H1 (cell line): ENCODE results near the gene AGPAT4. TPM values are rescaled to one million over a fixed set of nuclear protein-coding genes. Genes with fewer than 3 reads are reported as not detected.

Source experiments
- ATF2 ChIP-seq: IDR thresholded peaks from 2 replicates; pipeline ENCODE4 v1.6.1; 2012; ENCODE audit warnings: low read length, inconsistent platforms
- CHD1 ChIP-seq: IDR thresholded peaks from 2 replicates; pipeline ENCODE4 v1.6.1; 2012; ENCODE audit warnings: low read depth, low read length, improper control_type of control experiment
- CHD2 ChIP-seq: IDR thresholded peaks from 2 replicates; pipeline ENCODE4 v1.6.1; 2012; ENCODE audit warnings: low read length, improper control_type of control experiment
- CHD7 ChIP-seq: fragments of 300-600 bp; sonication (generic); IDR thresholded peaks from 2 replicates; pipeline ENCODE4 v1.7.1; 2012; ENCODE audit warnings: low read length, moderate library complexity, mild to moderate bottlenecking, inconsistent platforms; ENCODE audit not compliant: insufficient replicate concordance
- KDM4A ChIP-seq: IDR thresholded peaks from one replicate; pipeline ENCODE4 v1.7.1; 2012; ENCODE audit warnings: low read depth, mild to moderate bottlenecking, moderate library complexity, low read length, inconsistent platforms; ENCODE audit not compliant: severe bottlenecking
- MAFK ChIP-seq: IDR thresholded peaks from 2 replicates; pipeline ENCODE4 v1.6.1; 2012; ENCODE audit warnings: low read depth, mild to moderate bottlenecking, improper control_type of control experiment, low read length
- RNF2 ChIP-seq: fragments of 200-900, 300-1000 bp; sonication (generic); IDR thresholded peaks from 2 replicates; pipeline ENCODE4 v1.7.1; 2016; ENCODE audit warnings: borderline replicate concordance, low read depth, mild to moderate bottlenecking, antibody characterized with exemption, low read length; ENCODE audit not compliant: poor library complexity, severe bottlenecking; ENCODE audit errors: missing control alignments
- polyA plus RNA-seq, 7 experiments: library from polyadenylated mRNA; depleted of rRNA in 3 of 7; stranded (reverse) in 5 of 7; unstranded in 2 of 7; fragments of >200 nt in 5 of 7; fragments of 200-250 nt in 2 of 7; gene quantifications; 1 replicate in 5 of 7; 2 replicates in 1 of 7; 4 replicates in 1 of 7; pipeline versions ENCODE4 v1.2.1 to v1.2.3, GENCODE V29; 2011 to 2013; ENCODE audit warnings: missing spikeins in 2 of 7, mixed read lengths in 2 of 7
- total RNA-seq: library from RNA; stranded (reverse); fragmentation: NEBNext Ultra II Directional; extraction: Animal tissue kit (Norgen Biotek cat#: 25700); gene quantifications from 2 replicates; pipeline ENCODE4 v1.2.1, GENCODE V29; 2021

The AGPAT4 gene
- total and polyA plus RNA-seq, 2 of the 8 experiments (the other 6 are each of a cell fraction or from before 2014, with no cell fraction given), result 13.5 to 23.8 TPM

GRCh38 chr6:161169035-161169434 is 104.8 kb downstream of the AGPAT4 start (continued):
- TF ChIP-seq CHD7 (no peak), KDM4A (no peak), CHD1 (no peak), ATF2 (no peak), MAFK (no peak), RNF2 (no peak), CHD2 (no peak)
